Lower leg skin (tissue), 4 donors: ENCODE data around the gene EBNA1BP2. TPM values are rescaled to one million over a fixed set of nuclear protein-coding genes. Genes with fewer than 3 reads are reported as not detected.
A peak's percentile ranks its signal among the peaks of the same experiment; 100 is the strongest.
"Not testable (repeated sequence)": the region's sequence is repeated elsewhere in the genome, so short reads cannot be mapped to it uniquely, and the experiment has no call there.

ENCODE experiments used
- DNase-seq, 2 donors: peaks; one replicate each; pipeline ENCODE4 v3.0.0-alpha.2; 2019; ENCODE audit warnings: low spot score in 2 of 2
- H3K4me3 ChIP-seq: fragments of 200-600 bp; sonication (generic); 2 replicates; pipeline ENCODE4 v1.5.1; 2017; ENCODE audit warnings: mild to moderate bottlenecking, low read depth; ENCODE audit not compliant: poor library complexity, severe bottlenecking
- POLR2A ChIP-seq, 2 donors: fragments of 450-650 bp; IDR thresholded peaks; one replicate each; pipeline ENCODE4 v1.6.1; 2016 to 2017; ENCODE audit warnings: antibody characterized with exemption in 2 of 2, mild to moderate bottlenecking in 1 of 2, moderate library complexity in 1 of 2
- WGBS, 2 donors: methylation state at CpG; one replicate each; pipeline ENCODE4 v1.1.5; 2018; 5-methylcytosine and 5-hydroxymethylcytosine counted together
- intact Hi-C: fragments of 100-400 bp; cut with DNase I; formaldehyde crosslinking; loops from one replicate; pipeline ENCODE4 v1.15.0; 2023; ENCODE audit warnings: low total_unique reads
- total RNA-seq, 4 donors: library from RNA; depleted of rRNA; stranded (reverse); fragments of >200 nt; gene quantifications; one replicate each; pipeline ENCODE4 v1.1.0, GENCODE V29; 2016
- TF ChIP-seq, protein P1 (sequence below), 3 donors: fragments of 450-650 bp; IDR thresholded peaks; one replicate each; pipeline ENCODE4 v1.5.1; 2016; ENCODE audit warnings: antibody characterized with exemption in 3 of 3, mild to moderate bottlenecking in 3 of 3, moderate library complexity in 2 of 3

EBNA1BP2 gene, protein sequence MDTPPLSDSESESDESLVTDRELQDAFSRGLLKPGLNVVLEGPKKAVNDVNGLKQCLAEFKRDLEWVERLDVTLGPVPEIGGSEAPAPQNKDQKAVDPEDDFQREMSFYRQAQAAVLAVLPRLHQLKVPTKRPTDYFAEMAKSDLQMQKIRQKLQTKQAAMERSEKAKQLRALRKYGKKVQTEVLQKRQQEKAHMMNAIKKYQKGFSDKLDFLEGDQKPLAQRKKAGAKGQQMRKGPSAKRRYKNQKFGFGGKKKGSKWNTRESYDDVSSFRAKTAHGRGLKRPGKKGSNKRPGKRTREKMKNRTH
- total RNA-seq = 10 to 100 TPM; 25.2 to 57.2 (median 43.0) TPM

DNA sequence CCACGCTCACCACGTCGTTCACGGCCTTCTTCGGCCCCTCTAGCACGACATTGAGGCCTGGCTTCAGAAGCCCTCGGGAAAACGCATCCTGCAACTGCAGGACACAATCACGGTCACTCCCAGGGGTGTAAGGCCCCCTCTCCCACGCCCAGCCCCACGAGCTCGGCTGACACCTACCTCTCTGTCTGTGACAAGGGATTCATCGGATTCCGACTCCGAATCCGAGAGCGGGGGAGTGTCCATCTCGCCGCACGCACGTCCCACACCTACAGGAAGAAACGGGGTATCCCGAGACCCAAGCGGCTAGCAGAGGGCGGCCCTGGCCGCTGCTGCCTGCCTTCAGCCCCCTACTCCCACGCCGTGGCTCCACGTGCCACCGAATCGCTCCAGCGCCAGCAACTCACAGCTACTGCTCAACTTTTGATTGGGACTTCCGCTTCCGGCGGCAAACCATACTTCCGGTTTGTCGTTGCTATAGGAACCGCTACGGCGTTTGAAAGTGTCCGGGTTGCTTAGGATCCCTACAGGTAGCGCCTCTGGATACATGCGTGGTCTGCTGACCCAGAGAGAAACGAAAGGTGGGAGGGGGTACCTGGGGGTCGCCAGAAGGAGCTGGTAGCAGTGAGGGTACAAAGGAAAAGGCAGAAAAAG, at the start of gene EBNA1BP2, which contains the start of gene CFAP57:
EBNA1BP2 (minus strand) TSS at position 415 of the 651 bp plus-strand sequence; CDS start at position 243, 172 bp downstream.
CFAP57 (plus strand) TSS at position 455 of the 651 bp plus-strand sequence. CDS start 424 bp downstream, outside the sequence.
- intact Hi-C loops = no loop called here
- peak; percentile 94 to 98 for DNase-seq
- WGBS, 2 donors = 0% methylated on average over 43 to 44 of the region's 45 CpGs
- TF ChIP-seq POLR2A (IDR thresholded peaks at IDR 0.05) = no peak
- TF ChIP-seq, protein P1, sequence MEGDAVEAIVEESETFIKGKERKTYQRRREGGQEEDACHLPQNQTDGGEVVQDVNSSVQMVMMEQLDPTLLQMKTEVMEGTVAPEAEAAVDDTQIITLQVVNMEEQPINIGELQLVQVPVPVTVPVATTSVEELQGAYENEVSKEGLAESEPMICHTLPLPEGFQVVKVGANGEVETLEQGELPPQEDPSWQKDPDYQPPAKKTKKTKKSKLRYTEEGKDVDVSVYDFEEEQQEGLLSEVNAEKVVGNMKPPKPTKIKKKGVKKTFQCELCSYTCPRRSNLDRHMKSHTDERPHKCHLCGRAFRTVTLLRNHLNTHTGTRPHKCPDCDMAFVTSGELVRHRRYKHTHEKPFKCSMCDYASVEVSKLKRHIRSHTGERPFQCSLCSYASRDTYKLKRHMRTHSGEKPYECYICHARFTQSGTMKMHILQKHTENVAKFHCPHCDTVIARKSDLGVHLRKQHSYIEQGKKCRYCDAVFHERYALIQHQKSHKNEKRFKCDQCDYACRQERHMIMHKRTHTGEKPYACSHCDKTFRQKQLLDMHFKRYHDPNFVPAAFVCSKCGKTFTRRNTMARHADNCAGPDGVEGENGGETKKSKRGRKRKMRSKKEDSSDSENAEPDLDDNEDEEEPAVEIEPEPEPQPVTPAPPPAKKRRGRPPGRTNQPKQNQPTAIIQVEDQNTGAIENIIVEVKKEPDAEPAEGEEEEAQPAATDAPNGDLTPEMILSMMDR (IDR thresholded peaks at IDR 0.05) = no peak
- H3K4me3 ChIP-seq = peak within 1 kb of the TSS; percentile 91

DNA sequence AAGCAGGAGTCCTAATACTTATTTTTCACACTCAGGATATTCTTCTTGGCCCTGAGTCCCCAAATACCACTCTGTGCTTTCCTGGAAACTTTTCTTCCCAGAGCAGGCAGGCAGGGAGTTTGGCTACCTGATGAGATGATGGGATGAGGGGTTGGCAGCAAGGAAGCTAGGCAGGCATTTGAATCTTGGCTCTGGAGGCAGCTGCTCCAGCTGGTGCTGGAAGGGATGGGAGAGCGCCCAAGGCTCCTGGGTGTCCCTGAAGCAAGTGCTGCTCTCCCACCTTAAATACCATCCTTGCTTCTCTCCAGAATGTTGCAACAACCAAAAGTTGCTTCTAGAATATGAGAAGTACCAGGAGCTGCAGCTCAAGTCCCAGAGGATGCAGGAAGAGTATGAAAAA, 49.7 kb upstream of the EBNA1BP2 start:
- 100% methylated on average over 1 of the region's 1 CpG for WGBS, 2 donors
- no peak for TF ChIP-seq POLR2A (IDR thresholded peaks at IDR 0.05)
- TF ChIP-seq, protein P1 (IDR thresholded peaks at IDR 0.05) = no peak
- H3K4me3 ChIP-seq = no peak overlapping the region
- intact Hi-C loops = no loop called here
- peak in 1 of 2 donors; percentile 56 for DNase-seq

DNA sequence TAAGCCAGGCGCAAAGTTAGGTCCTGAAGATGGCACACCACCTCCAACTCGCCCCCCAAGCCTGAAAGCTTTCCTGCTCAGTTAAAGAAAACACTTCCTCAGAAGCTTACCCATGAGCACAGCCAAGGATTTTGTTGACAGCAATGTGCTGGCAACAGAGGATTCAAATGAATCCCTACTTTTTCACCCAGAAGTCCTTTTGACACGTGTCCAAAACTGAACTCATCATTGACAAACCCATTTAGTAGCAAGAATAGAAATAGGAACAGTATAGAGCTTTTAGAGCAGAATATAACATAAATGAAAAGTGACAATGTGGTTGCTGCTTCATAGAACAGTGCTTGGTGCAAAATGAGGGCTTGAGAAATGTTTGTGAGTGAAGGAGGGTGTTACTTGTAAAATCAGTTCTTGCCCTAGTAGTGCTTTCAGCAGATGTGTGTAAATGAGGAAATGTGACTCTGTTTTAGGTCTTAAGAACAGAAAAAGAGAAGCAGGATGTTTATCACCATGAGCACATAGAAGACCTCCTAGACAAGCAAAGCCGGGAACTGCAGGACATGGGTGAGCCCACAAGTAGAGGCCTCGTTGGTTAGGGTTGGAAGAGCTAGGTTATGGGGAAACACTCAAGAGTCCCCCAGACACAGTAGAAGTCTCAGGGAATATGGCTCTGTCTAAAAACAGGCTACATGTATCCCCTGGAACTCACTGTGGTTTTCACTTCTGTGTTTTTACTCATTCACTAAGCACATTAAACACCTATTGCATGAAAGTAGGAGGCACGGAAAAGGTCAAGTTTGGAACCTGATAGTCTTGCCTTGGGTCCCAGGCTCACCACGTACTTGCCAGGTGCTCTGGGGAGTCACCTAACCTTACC, 49.1 kb upstream of the EBNA1BP2 start:
- no peak for DNase-seq
- TF ChIP-seq POLR2A (IDR thresholded peaks at IDR 0.05) = no peak
- TF ChIP-seq, protein P1 (IDR thresholded peaks at IDR 0.05) = no peak
- WGBS, 2 donors = 74 to 76% methylated on average over 7 of the region's 7 CpGs
- no peak overlapping the region for H3K4me3 ChIP-seq
- intact Hi-C loops = no loop called here

DNA sequence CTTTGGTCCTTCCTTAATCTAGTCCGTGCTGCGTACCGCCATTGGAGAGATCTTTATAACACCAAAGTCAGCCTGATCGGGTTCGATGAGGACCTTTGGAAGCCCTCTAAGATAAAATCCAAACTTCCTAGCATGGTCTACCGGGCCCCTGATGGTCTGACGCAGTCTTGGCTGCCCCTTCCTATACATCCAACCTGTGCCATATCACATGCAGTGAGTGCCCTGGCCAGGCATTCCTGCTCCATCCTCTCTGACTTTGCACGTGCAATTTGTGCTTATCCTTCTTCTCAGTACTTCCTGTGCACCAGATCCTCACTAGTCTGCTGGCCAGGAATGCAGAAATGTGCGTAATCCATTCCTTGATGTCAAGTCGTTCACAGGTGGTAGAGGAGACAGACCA, 45.7 kb upstream of the EBNA1BP2 start:
- intact Hi-C loops = no loop called here
- no peak overlapping the region for H3K4me3 ChIP-seq
- WGBS, 2 donors = 90% methylated on average over 10 of the region's 10 CpGs
- TF ChIP-seq, protein P1 (IDR thresholded peaks at IDR 0.05) = no peak
- DNase-seq = peak in 1 of 2 donors; percentile 56

DNA sequence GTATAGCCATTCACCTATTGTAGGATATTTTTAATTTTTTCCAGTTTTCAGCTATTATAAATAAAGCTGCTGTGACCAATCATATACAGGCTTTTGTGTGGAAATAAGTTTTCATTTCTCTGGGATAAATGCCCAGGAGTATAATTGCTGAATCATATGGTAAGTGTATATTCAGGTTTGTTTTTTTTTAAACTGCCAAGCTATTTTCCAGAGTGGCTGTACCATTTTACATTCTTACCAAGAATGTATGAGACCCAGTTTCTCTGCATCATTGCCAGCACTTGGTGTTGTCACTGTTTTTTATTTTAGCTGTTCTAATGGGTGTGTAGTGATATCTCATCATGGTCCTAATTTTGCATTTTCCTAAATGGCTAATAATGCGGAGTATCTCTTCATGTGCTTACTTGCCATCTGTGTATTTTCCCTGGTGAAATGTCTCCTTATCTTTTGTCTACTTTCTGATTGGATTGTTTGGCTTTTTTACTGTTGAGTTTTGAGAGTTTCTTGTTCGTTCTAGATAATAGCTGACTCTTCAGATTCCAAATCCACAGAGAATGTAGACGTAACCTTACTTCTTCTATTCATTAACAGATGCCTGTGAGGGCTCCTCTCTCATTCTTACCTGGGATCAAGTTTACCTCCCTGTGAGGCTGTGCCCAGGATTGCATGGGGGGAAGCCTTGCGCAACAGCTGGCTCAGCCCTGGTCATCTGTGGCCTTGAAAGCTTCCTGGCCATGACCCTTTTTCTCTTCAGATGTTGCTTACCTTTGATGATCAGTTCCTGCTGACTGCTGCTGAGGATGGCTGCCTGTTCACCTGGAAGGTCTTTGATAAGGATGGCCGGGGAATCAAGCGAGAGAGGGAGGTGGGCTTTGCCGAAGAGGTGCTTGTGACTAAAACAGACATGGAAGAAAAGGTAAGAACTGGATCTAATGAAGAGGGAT, 42.7 kb upstream of the EBNA1BP2 start:
- DNase-seq = peak in 1 of 2 donors; percentile 58
- no peak overlapping the region for H3K4me3 ChIP-seq
- intact Hi-C loops = no loop called here
- 74 to 78% methylated on average over 7 of the region's 7 CpGs for WGBS, 2 donors
- TF ChIP-seq POLR2A (IDR thresholded peaks at IDR 0.05) = no peak
- TF ChIP-seq, protein P1 (IDR thresholded peaks at IDR 0.05) = no peak

DNA sequence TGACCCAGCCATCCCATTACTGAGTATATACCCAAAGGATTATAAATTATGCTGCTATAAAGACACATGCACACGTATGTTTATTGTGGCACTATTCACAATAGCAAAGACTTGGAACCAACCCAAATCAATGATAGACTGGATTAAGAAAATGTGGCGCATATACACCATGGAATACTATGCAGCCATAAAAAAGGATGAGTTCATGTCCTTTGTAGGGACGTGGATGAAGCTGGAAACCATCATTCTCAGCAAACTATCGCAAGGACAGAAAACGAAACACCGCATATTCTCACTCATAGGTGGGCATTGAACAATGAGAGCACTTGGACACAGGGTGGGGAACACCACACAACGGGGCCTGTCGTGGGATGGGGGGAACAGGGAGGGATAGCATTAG, 36.2 kb upstream of the EBNA1BP2 start:
- peak in 1 of 2 donors; percentile 48 for DNase-seq
- intact Hi-C loops, H3K4me3 ChIP-seq: not testable (repeated sequence)
- WGBS, 2 donors = 97 to 99% methylated on average over 8 of the region's 8 CpGs
